H1 (cell line): ENCODE results near the gene SLC25A34. TPM values are rescaled to one million over a fixed set of nuclear protein-coding genes. Genes with fewer than 3 reads are reported as not detected.

ENCODE experiments used
- CTCF ChIA-PET: fragments of 300-600 bp; sonication (Branson Sonifier 250); formaldehyde crosslinking; loops from one replicate; lab custom pipeline; 2021; ENCODE audit not compliant: partially characterized antibody; lab: Charles Lee
- POLR2A ChIA-PET: fragments of 300-600 bp; sonication (Branson Sonifier 250); formaldehyde crosslinking; loops from one replicate; lab custom pipeline; 2021; ENCODE audit warnings: inconsistent platforms; ENCODE audit not compliant: partially characterized antibody; lab: Charles Lee
- DNase-seq, 2 experiments: peaks; one replicate each; pipeline versions ENCODE4 v3.0.0 to v3.0.0-alpha.2; 2010 to 2022; ENCODE audit warnings: low spot score in 2 of 2, low read depth in 1 of 2, mixed read lengths in 1 of 2
- FAIRE-seq: peaks from 2 replicates; lab custom pipeline; 2011; peaks lifted over from hg19 to GRCh38; lab: Jason Lieb, UNC
- H2AFZ ChIP-seq: 2 replicates; pipeline ENCODE4 v1.8.1; 2012; ENCODE audit warnings: low read length, inconsistent platforms
- H2AK5ac ChIP-seq: 2 replicates; pipeline ENCODE4 v1.6.1; 2013; ENCODE audit warnings: low read depth, low read length
- H2BK120ac ChIP-seq: replicated peaks from 2 replicates; pipeline ENCODE3; 2013; ENCODE audit warnings: low read depth, low read length, inconsistent platforms
- H2BK12ac ChIP-seq: 2 replicates; pipeline ENCODE4 v1.6.1; 2013; ENCODE audit warnings: low read depth, low read length
- H2BK15ac ChIP-seq: 2 replicates; pipeline ENCODE4 v1.6.1; 2013; ENCODE audit warnings: low read length
- H2BK20ac ChIP-seq: 2 replicates; pipeline ENCODE4 v1.6.1; 2013; ENCODE audit warnings: low read length
- H2BK5ac ChIP-seq: 2 replicates; pipeline ENCODE4 v1.6.1; 2013; ENCODE audit warnings: low read depth, low read length
- H3K14ac ChIP-seq: 2 replicates; pipeline ENCODE4 v1.6.1; 2013; ENCODE audit warnings: inconsistent platforms; ENCODE audit not compliant: insufficient read length
- H3K18ac ChIP-seq: 2 replicates; pipeline ENCODE4 v1.6.1; 2013; ENCODE audit warnings: low read length; ENCODE audit errors: extremely low read depth
- H3K23ac ChIP-seq: 2 replicates; pipeline ENCODE4 v1.6.1; 2013; ENCODE audit warnings: inconsistent platforms; ENCODE audit not compliant: insufficient read length
- H3K23me2 ChIP-seq: 2 replicates; pipeline ENCODE4 v1.6.1; 2013; ENCODE audit warnings: low read depth, low read length
- H3K27ac ChIP-seq: 2 replicates; pipeline ENCODE4 v1.6.1; 2011; ENCODE audit warnings: low read depth, low read length, inconsistent platforms
- H3K27me3 ChIP-seq, 4 experiments: replicated peaks in 1 of 4; 1 replicate in 1 of 4; 2 replicates in 3 of 4; pipeline versions ENCODE4 v1.6.1 to v1.8.1; 2011 to 2013; ENCODE audit warnings: low read length in 3 of 4, mild to moderate bottlenecking in 3 of 4, inconsistent platforms in 2 of 4, mixed read lengths in 2 of 4, moderate library complexity in 1 of 4; ENCODE audit not compliant: control insufficient read depth in 3 of 4, insufficient read depth in 3 of 4; ENCODE audit errors: extremely low read depth in 1 of 4
- H3K36me3 ChIP-seq, 4 experiments: 2 replicates each; pipeline versions ENCODE4 v1.6.1 to v1.8.1; 2011 to 2013; ENCODE audit warnings: mild to moderate bottlenecking in 4 of 4, low read length in 3 of 4, moderate library complexity in 2 of 4, control low read depth in 1 of 4, inconsistent platforms in 1 of 4; ENCODE audit not compliant: insufficient read depth in 4 of 4, control insufficient read depth in 2 of 4
- H3K4ac ChIP-seq: replicated peaks from 2 replicates; pipeline ENCODE3; 2013; ENCODE audit warnings: low read length, low read depth, mixed read lengths, inconsistent platforms; ENCODE audit not compliant: insufficient read length
- H3K4me1 ChIP-seq, 4 experiments: replicated peaks in 1 of 4; 1 replicate in 1 of 4; 2 replicates in 3 of 4; pipeline versions ENCODE4 v1.6.1 to v1.8.1; 2011 to 2013; ENCODE audit warnings: low read length in 3 of 4, inconsistent platforms in 2 of 4, mixed read lengths in 1 of 4; ENCODE audit not compliant: insufficient read depth in 4 of 4, control insufficient read depth in 3 of 4
- H3K4me2 ChIP-seq, 2 experiments: 2 replicates each; pipeline versions ENCODE4 v1.6.1 to v1.8.1; 2011 to 2013; ENCODE audit warnings: low read depth in 2 of 2, low read length in 2 of 2, control low read depth in 1 of 2, inconsistent platforms in 1 of 2, mild to moderate bottlenecking in 1 of 2; ENCODE audit not compliant: insufficient read depth in 1 of 2
- H3K4me3 ChIP-seq, 4 experiments: fragments of 200-600, 300-600 bp in 1 of 4; sonication (generic), shearing (Covaris generic), sonication (Bioruptor Twin) in 1 of 4; 2 replicates each; pipeline versions ENCODE4 v1.5.1 to v1.8.1; 2011 to 2016; ENCODE audit warnings: low read length in 4 of 4, low read depth in 3 of 4, control low read depth in 2 of 4, inconsistent platforms in 2 of 4, mild to moderate bottlenecking in 2 of 4, mixed read lengths in 1 of 4, moderate library complexity in 1 of 4; ENCODE audit not compliant: insufficient read depth in 2 of 4; ENCODE audit errors: extremely low read depth in 1 of 4
- H3K56ac ChIP-seq: replicated peaks from 2 replicates; pipeline ENCODE3; 2013; ENCODE audit warnings: low read depth, mild to moderate bottlenecking, mixed read lengths, low read length, inconsistent platforms; ENCODE audit not compliant: insufficient read length
- H3K79me1 ChIP-seq: 2 replicates; pipeline ENCODE4 v1.6.1; 2013; ENCODE audit warnings: low read depth, low read length, control low read depth
- H3K79me2 ChIP-seq, 2 experiments: 2 replicates each; pipeline versions ENCODE4 v1.6.1 to v1.8.1; 2012 to 2013; ENCODE audit warnings: low read length in 2 of 2, mild to moderate bottlenecking in 2 of 2, inconsistent platforms in 1 of 2; ENCODE audit not compliant: insufficient read depth in 2 of 2, control insufficient read depth in 1 of 2
- H3K9ac ChIP-seq, 4 experiments: replicated peaks in 1 of 4; 1 replicate in 1 of 4; 2 replicates in 3 of 4; pipeline versions ENCODE4 v1.6.1 to v1.8.1; 2011 to 2013; ENCODE audit warnings: low read depth in 3 of 4, low read length in 3 of 4, control low read depth in 2 of 4, mild to moderate bottlenecking in 2 of 4, moderate library complexity in 2 of 4, inconsistent platforms in 1 of 4; ENCODE audit errors: extremely low read depth in 1 of 4
- H3K9me3 ChIP-seq, 2 experiments: 2 replicates each; pipeline versions ENCODE4 v1.6.1 to v1.8.1; 2012 to 2013; ENCODE audit warnings: mild to moderate bottlenecking in 2 of 2, moderate library complexity in 2 of 2, control low read depth in 1 of 2, inconsistent platforms in 1 of 2, low read depth in 1 of 2, low read length in 1 of 2, mixed read lengths in 1 of 2; ENCODE audit not compliant: insufficient read depth in 2 of 2
- H4K20me1 ChIP-seq, 2 experiments: replicated peaks in 1 of 2; 2 replicates each; pipeline versions ENCODE3 to v1.8.1; 2011 to 2013; ENCODE audit warnings: inconsistent platforms in 2 of 2, low read length in 2 of 2, mild to moderate bottlenecking in 1 of 2; ENCODE audit not compliant: insufficient read depth in 2 of 2, control insufficient read depth in 1 of 2
- H4K5ac ChIP-seq: 2 replicates; pipeline ENCODE4 v1.6.1; 2013; ENCODE audit warnings: low read length, low read depth, mixed read lengths, inconsistent platforms; ENCODE audit not compliant: insufficient read length
- H4K8ac ChIP-seq: 2 replicates; pipeline ENCODE4 v1.8.0; 2013; ENCODE audit warnings: mild to moderate bottlenecking, moderate library complexity, low read length, inconsistent platforms; ENCODE audit not compliant: insufficient read depth; ENCODE audit errors: extremely low read depth
- H4K91ac ChIP-seq: replicated peaks from 2 replicates; pipeline ENCODE3; 2013; ENCODE audit warnings: low read length, mixed read lengths, inconsistent platforms; ENCODE audit not compliant: insufficient read length
- FOSL1 ChIP-seq: IDR thresholded peaks from 2 replicates; pipeline ENCODE4 v1.6.1; 2011; ENCODE audit warnings: mild to moderate bottlenecking, low read depth, low read length, moderate library complexity; ENCODE audit not compliant: insufficient read depth
- KDM5A ChIP-seq: fragments of 200-600 bp; IDR thresholded peaks from 2 replicates; pipeline ENCODE4 v1.7.1; 2012; ENCODE audit warnings: mild to moderate bottlenecking, low read length, inconsistent platforms, mixed read lengths
- SIN3A ChIP-seq, 2 experiments: IDR thresholded peaks in 1 of 2; conservative IDR thresholded peaks in 1 of 2; 2 replicates each; pipeline ENCODE4 v1.6.1; 2011 to 2012; ENCODE audit warnings: low read length in 2 of 2, improper control_type of control experiment in 1 of 2, low read depth in 1 of 2, mild to moderate bottlenecking in 1 of 2
- WGBS, 2 experiments: shearing (Covaris generic) in 1 of 2; methylation state at CpG; one replicate each; pipeline versions ENCODE4 v1.1.6 to v1.1.7; 2013 to 2015; ENCODE audit warnings: low lambda C conversion rate in 2 of 2, mixed read lengths in 2 of 2, inconsistent platforms in 1 of 2, low coverage in 1 of 2, missing lambda C conversion rate in 1 of 2; ENCODE audit not compliant: insufficient replicate concordance in 2 of 2, insufficient coverage in 1 of 2, insufficient read length in 1 of 2; ENCODE audit errors: extremely low coverage in 1 of 2, missing lambda C conversion rate in 1 of 2; 5-methylcytosine and 5-hydroxymethylcytosine counted together
- polyA plus RNA-seq, 7 experiments: library from polyadenylated mRNA; depleted of rRNA in 3 of 7; stranded (reverse) in 5 of 7; unstranded in 2 of 7; fragments of >200 nt in 5 of 7; fragments of 200-250 nt in 2 of 7; gene quantifications; 1 replicate in 5 of 7; 2 replicates in 1 of 7; 4 replicates in 1 of 7; pipeline versions ENCODE4 v1.2.1 to v1.2.3, GENCODE V29; 2011 to 2013; ENCODE audit warnings: missing spikeins in 2 of 7, mixed read lengths in 2 of 7
- total RNA-seq: library from RNA; stranded (reverse); fragmentation: NEBNext Ultra II Directional; extraction: Animal tissue kit (Norgen Biotek cat#: 25700); gene quantifications from 2 replicates; pipeline ENCODE4 v1.2.1, GENCODE V29; 2021

SLC25A34 gene
- total and polyA plus RNA-seq, 2 of the 8 experiments (the other 6 are each of a cell fraction or from before 2014, with no cell fraction given), result 0.48 to 0.62 TPM

DNA sequence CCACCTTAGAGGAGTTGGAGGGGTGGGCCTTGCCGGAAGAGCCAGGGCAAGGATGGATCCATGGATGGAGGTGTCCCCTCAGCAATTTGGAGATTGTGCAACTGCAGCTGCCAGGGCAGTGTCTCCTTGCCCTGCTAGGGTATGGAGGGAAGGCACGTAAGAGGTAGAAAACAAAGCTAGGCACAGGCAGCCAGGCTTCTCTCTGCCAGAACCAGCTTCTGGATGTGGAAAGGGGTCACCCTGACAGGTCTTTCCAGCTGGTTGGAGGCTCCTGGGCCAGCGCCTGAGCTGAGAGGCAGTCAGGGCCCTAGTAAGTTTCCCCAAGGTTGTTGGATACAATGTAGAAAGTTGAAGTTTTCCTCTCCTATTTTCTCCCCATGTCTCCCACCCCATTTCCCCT, 15.2 kb upstream of the SLC25A34 start:
- no peak overlapping the region for H3K23ac ChIP-seq
- no peak overlapping the region for H2BK120ac ChIP-seq
- no peak overlapping the region for H2BK20ac ChIP-seq
- CTCF ChIA-PET, result interaction anchor here (2.7 kb wide), 1 partner anchor 10 kb away, joined by 15 read pairs; no protein-coding TSS in a partner anchor
- H4K91ac ChIP-seq, result no peak overlapping the region
- H2AK5ac ChIP-seq, result no peak overlapping the region
- H4K8ac ChIP-seq, result no peak overlapping the region; the same call in 1 of the 2 replicates
- no peak for DNase-seq
- H3K18ac ChIP-seq, result no peak overlapping the region
- no peak overlapping the region for H3K4ac ChIP-seq
- H3K79me1 ChIP-seq, result no peaks in the 10 kb centered on the region
- H3K79me2 ChIP-seq, result no peaks in the 10 kb centered on the region
- FAIRE-seq, result no peak
- H2BK12ac ChIP-seq, result no peak overlapping the region
- peaks cover 0 to 14% (median 6%) of the 10 kb centered on the region in 4 experiments; a peak in 4 of 8 replicates for H3K36me3 ChIP-seq
- no peak for TF ChIP-seq SIN3A (conservative IDR thresholded peaks at IDR 0.05 in 1 of 2, IDR thresholded peaks at IDR 0.05 in 1 of 2; ENCODE audit: low read depth in 1 of 2, low read length in 2 of 2)
- TF ChIP-seq FOSL1, result no peak
- TF ChIP-seq KDM5A, result no peak
- H3K27me3 ChIP-seq, result no peaks in the 10 kb centered on the region; a peak in 1 of 7 replicates
- no peaks in the 10 kb centered on the region for H3K23me2 ChIP-seq
- H3K9ac ChIP-seq, result no peak overlapping the region
- WGBS, 2 experiments, result 86% methylated on average over 3 of the region's 3 CpGs; no CpG with 5 or more reads in 1 of the 2 experiments
- no peaks in the 10 kb centered on the region for H3K9me3 ChIP-seq
- H3K27ac ChIP-seq, result no peak overlapping the region
- no peak overlapping the region for H3K56ac ChIP-seq
- H3K4me2 ChIP-seq, result no peak overlapping the region
- no peak overlapping the region for H2AFZ ChIP-seq
- peaks cover 0 to under 1% of the 10 kb centered on the region in 2 experiments for H4K20me1 ChIP-seq
- no peak overlapping the region for H4K5ac ChIP-seq
- no peak overlapping the region for H3K4me3 ChIP-seq
- H2BK5ac ChIP-seq, result no peak overlapping the region
- POLR2A ChIA-PET, result interaction anchor here (0.6 kb wide), 1 partner anchor 149 kb away, joined by 3 read pairs; no protein-coding TSS in a partner anchor
- no peaks in the 10 kb centered on the region for H3K4me1 ChIP-seq
- no peak overlapping the region for H2BK15ac ChIP-seq
- no peak overlapping the region for H3K14ac ChIP-seq
